K562 (cell line): Measurements from ENCODE around the gene GLTP. TPM values are rescaled to one million over a fixed set of nuclear protein-coding genes. Genes with fewer than 3 reads are reported as not detected.

Source experiments
- ATAC-seq: fragments of 200-7000 bp; cut with Tn5 transposase; 3 replicates; pipeline ENCODE4 v1.9.1; 2020; ENCODE audit warnings: moderate library complexity
- BruUV-seq: library from RNA; stranded (reverse); fragments of 400-500 nt; replicated peaks from 2 replicates; lab custom pipeline; 2021; lab: Mats Ljungman, UMichigan
- CTCF ChIA-PET: fragments of 300-600 bp; formaldehyde crosslinking; extraction: SDS; loops from one replicate; lab custom pipeline; 2021; ENCODE audit warnings: low intra/inter-chr PET ratio; lab: Yijun Ruan, JAX
- POLR2A ChIA-PET: fragments of 300-600, 350-650 bp; sonication (Branson Sonifier 250); formaldehyde crosslinking; extraction: SDS; loops from one replicate; lab custom pipeline; 2021; ENCODE audit warnings: antibody characterized with exemption, inconsistent platforms; lab: Yijun Ruan, JAX
- DNase-seq, 4 experiments: peaks; one replicate each; pipeline versions ENCODE4 v3.0.0 to v3.0.0-alpha.2; 2011 to 2018; ENCODE audit warnings: low spot score in 3 of 4, mixed read lengths in 3 of 4; ENCODE audit errors: extremely low read depth in 1 of 4
- FAIRE-seq: peaks from 2 replicates; lab custom pipeline; 2011; peaks lifted over from hg19 to GRCh38; lab: Jason Lieb, UNC
- H2AFZ ChIP-seq: 2 replicates; pipeline ENCODE4 v1.6.0; 2011; ENCODE audit warnings: low read depth, low read length, control low read depth, inconsistent platforms
- H3K27ac ChIP-seq: fragments of 200-600 bp; 3 replicates; pipeline ENCODE4 v1.8.0; 2011; ENCODE audit warnings: low read depth, mild to moderate bottlenecking, control low read depth, inconsistent platforms, low read length, moderate library complexity, mixed read lengths; ENCODE audit errors: extremely low read depth
- H3K27me3 ChIP-seq, 2 experiments: fragments of 300-600 bp in 1 of 2; 2 replicates in 1 of 2; 3 replicates in 1 of 2; pipeline versions ENCODE4 v1.6.0 to v1.8.0; 2011; ENCODE audit warnings: inconsistent platforms in 2 of 2, low read length in 2 of 2, mild to moderate bottlenecking in 1 of 2, mixed read lengths in 1 of 2, moderate library complexity in 1 of 2; ENCODE audit not compliant: control insufficient read depth in 2 of 2, insufficient read depth in 2 of 2
- H3K36me3 ChIP-seq: fragments of 300-600 bp; 3 replicates; pipeline ENCODE4 v1.8.0; 2011; ENCODE audit warnings: mild to moderate bottlenecking, low read length, inconsistent platforms; ENCODE audit not compliant: control insufficient read depth, insufficient read depth
- H3K4me1 ChIP-seq, 2 experiments: fragments of 200-600 bp in 1 of 2; replicated peaks in 1 of 2; 2 replicates in 1 of 2; 3 replicates in 1 of 2; pipeline versions ENCODE4 v1.5.1 to v1.8.0; 2011; ENCODE audit warnings: inconsistent platforms in 2 of 2, low read length in 2 of 2, mild to moderate bottlenecking in 1 of 2, mixed read lengths in 1 of 2, moderate library complexity in 1 of 2; ENCODE audit not compliant: control insufficient read depth in 2 of 2, insufficient read depth in 2 of 2
- H3K4me2 ChIP-seq: 2 replicates; pipeline ENCODE4 v1.6.1; 2011; ENCODE audit warnings: low read length, control low read depth, inconsistent platforms, mixed read lengths; ENCODE audit not compliant: insufficient read depth
- H3K4me3 ChIP-seq: fragments of 200-600 bp; sonication (generic), shearing (Covaris generic); 2 replicates; pipeline ENCODE4 v1.5.1; 2016; ENCODE audit warnings: control low read depth, inconsistent platforms
- H3K79me2 ChIP-seq: fragments of 200-600 bp; 3 replicates; pipeline ENCODE4 v1.8.0; 2011; ENCODE audit warnings: low read length, inconsistent platforms; ENCODE audit not compliant: control insufficient read depth, insufficient read depth
- H3K9ac ChIP-seq, 2 experiments: 2 replicates each; pipeline versions ENCODE4 v1.6.0 to v1.6.1; 2011; ENCODE audit warnings: low read depth in 2 of 2, low read length in 2 of 2, control low read depth in 1 of 2, inconsistent platforms in 1 of 2, mild to moderate bottlenecking in 1 of 2, mixed read lengths in 1 of 2; ENCODE audit not compliant: insufficient read depth in 1 of 2
- H3K9me1 ChIP-seq: one replicate; pipeline ENCODE4 v1.6.0; 2011; ENCODE audit warnings: inconsistent platforms, mild to moderate bottlenecking, low read length, moderate library complexity; ENCODE audit not compliant: control insufficient read depth, insufficient read depth
- H3K9me3 ChIP-seq: replicated peaks from 2 replicates; pipeline ENCODE4 v1.5.1; 2011; ENCODE audit warnings: low read depth, low read length, inconsistent platforms; ENCODE audit not compliant: control insufficient read depth, insufficient read depth
- H4K20me1 ChIP-seq: replicated peaks from 2 replicates; pipeline ENCODE4 v1.6.1; 2011; ENCODE audit warnings: low read length, inconsistent platforms, mixed read lengths; ENCODE audit not compliant: control insufficient read depth, insufficient read depth
- BCL6 ChIP-seq: fragments of 250-450 bp; sonication (Bioruptor Pico); IDR thresholded peaks from 2 replicates; pipeline ENCODE4 v1.4.0; 2020
- BRD4 ChIP-seq: fragments of 200-600 bp; sonication (generic); IDR thresholded peaks from 2 replicates; pipeline ENCODE4 v1.6.1; 2017; ENCODE audit warnings: inconsistent platforms
- ETV5 ChIP-seq: sonication (generic); formaldehyde crosslinking; IDR thresholded peaks from 2 replicates; pipeline ENCODE4 v1.4.0; 2020; ENCODE audit warnings: low read depth, mild to moderate bottlenecking, missing genetic modification reagents
- KDM1A ChIP-seq, 2 experiments: fragments of 450-650 bp; IDR thresholded peaks; 2 replicates each; pipeline ENCODE4 v1.6.1; 2016; ENCODE audit warnings: mild to moderate bottlenecking in 2 of 2
- LCOR ChIP-seq: sonication (generic); formaldehyde crosslinking; IDR thresholded peaks from 2 replicates; pipeline ENCODE4 v1.8.0; 2022; ENCODE audit warnings: mild to moderate bottlenecking, missing genetic modification reagents
- NBN ChIP-seq: fragments of 450-650 bp; IDR thresholded peaks from 2 replicates; pipeline ENCODE4 v1.6.1; 2016; ENCODE audit warnings: low read depth, mild to moderate bottlenecking
- RCOR1 ChIP-seq, 2 experiments: IDR thresholded peaks; 2 replicates each; pipeline ENCODE4 v1.6.1; 2012; ENCODE audit warnings: low read depth in 2 of 2, low read length in 2 of 2, borderline replicate concordance in 1 of 2, improper control_type of control experiment in 1 of 2
- ZBTB17 ChIP-seq: fragments of 450-650 bp; formaldehyde crosslinking; IDR thresholded peaks from 2 replicates; pipeline ENCODE4 v1.4.0; 2020; ENCODE audit warnings: mild to moderate bottlenecking
- WGBS: fragments of 100-300 bp; shearing (Covaris generic); methylation state at CpG from one replicate; pipeline ENCODE4 v1.1.6; 2016; ENCODE audit warnings: low coverage, mixed read lengths; ENCODE audit not compliant: insufficient coverage; ENCODE audit errors: missing lambda C conversion rate; 5-methylcytosine and 5-hydroxymethylcytosine counted together
- in situ Hi-C: fragments of 300-500 bp; cut with MboI; formaldehyde crosslinking; loops from 4 replicates; pipeline ENCODE4 v1.15.0; 2018; ENCODE audit warnings: inconsistent platforms, mixed read lengths
- intact Hi-C: fragments of 100-400 bp; cut with micrococcal nuclease; formaldehyde crosslinking; loops from 2 replicates; pipeline ENCODE4 v1.14.2; 2022
- polyA plus RNA-seq, 8 experiments: library from polyadenylated mRNA; depleted of rRNA in 4 of 8; stranded (reverse) in 5 of 8; unstranded in 3 of 8; fragments of >200 nt; fragmentation: Nextera tagmentation in 2 of 8; fragmentation: Illumina TruSeq in 1 of 8; extraction: Ambion mirVana in 2 of 8; extraction: Trizol in 1 of 8; gene quantifications; 2 replicates each; pipeline versions ENCODE4 v1.2.1 to v1.2.3, GENCODE V29; 2011 to 2014; ENCODE audit warnings: inconsistent platforms in 1 of 8, missing spikeins in 1 of 8
- total RNA-seq, 7 experiments: library from RNA; depleted of rRNA in 6 of 7; stranded (reverse); fragments of >200 nt in 6 of 7; fragmentation: Illumina TruSeq in 2 of 7; extraction: Trizol in 2 of 7; gene quantifications; 2 replicates each; pipeline versions ENCODE4 v1.2.1 to v1.2.3, GENCODE V29; 2011 to 2021; ENCODE audit warnings: low replicate concordance in 1 of 7
- TF ChIP-seq, protein P1 (sequence below): fragments of 450-650 bp; IDR thresholded peaks from 2 replicates; pipeline ENCODE4 v1.6.1; 2016; ENCODE audit warnings: missing biosample characterization, missing genetic modification characterization
- TF ChIP-seq, protein P2 (sequence below): fragments of 250-450 bp; sonication (Bioruptor Pico); IDR thresholded peaks from 2 replicates; pipeline ENCODE4 v1.4.0; 2020; ENCODE audit warnings: mild to moderate bottlenecking
- TF ChIP-seq, protein P3 (sequence below): sonication (generic); formaldehyde crosslinking; IDR thresholded peaks from 2 replicates; pipeline ENCODE4 v1.8.0; 2022; ENCODE audit warnings: mild to moderate bottlenecking, missing genetic modification reagents

The GLTP gene
- total and polyA plus RNA-seq, 9 of the 15 experiments (the other 6 are each of a cell fraction or from before 2014, with no cell fraction given): 4.4 to 8.3 (median 6.1) TPM

DNA sequence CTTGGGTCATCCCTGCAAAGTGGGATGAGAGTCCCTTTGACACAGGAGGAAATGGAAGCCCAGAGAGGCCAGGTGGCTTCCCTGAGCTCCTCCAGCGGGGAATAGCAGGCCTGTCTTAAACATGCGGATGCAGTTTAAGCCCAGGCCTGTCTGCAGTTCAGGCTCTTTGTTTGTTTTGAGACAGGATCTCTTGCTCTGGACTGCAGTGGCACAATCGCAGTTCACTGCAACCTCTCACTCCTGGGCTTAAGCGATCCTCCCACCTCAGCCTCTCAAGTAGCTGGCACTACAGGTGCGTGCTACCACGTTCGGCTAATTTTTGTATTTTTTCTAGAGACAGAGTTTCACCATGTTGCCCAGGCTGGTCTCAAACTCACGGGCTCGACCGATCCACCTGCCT, 50.7 kb downstream of the GLTP start:
- Histone ChIP-seq H3K4me2 (no peak overlapping the region), H3K9me1 (no peaks in the 10 kb centered on the region), H3K79me2 (no peaks in the 10 kb centered on the region), H3K9me3 (no peaks in the 10 kb centered on the region), H3K27ac (no peak overlapping the region), H2AFZ (no peak overlapping the region), H4K20me1 (no peaks in the 10 kb centered on the region), H3K9ac (no peak overlapping the region), H3K36me3 (no peaks in the 10 kb centered on the region), H3K4me3 (no peak overlapping the region), H3K27me3 (peaks cover 24 to 63% of the 10 kb centered on the region in 2 experiments; a peak in 4 of 5 replicates), H3K4me1 (peaks cover 0 to 8% of the 10 kb centered on the region in 2 experiments; a peak in 1 of 5 replicates)
- no peak for FAIRE-seq
- BruUV-seq: no TSS peak
- WGBS: 2% methylated on average over 10 of the region's 10 CpGs
- in situ Hi-C loops (no loop called here), intact Hi-C loops (no loop called here)
- CTCF ChIA-PET: no interaction called here
- TF ChIP-seq, protein P1, sequence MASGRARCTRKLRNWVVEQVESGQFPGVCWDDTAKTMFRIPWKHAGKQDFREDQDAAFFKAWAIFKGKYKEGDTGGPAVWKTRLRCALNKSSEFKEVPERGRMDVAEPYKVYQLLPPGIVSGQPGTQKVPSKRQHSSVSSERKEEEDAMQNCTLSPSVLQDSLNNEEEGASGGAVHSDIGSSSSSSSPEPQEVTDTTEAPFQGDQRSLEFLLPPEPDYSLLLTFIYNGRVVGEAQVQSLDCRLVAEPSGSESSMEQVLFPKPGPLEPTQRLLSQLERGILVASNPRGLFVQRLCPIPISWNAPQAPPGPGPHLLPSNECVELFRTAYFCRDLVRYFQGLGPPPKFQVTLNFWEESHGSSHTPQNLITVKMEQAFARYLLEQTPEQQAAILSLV (tag): no peak
- TF ChIP-seq KDM1A (IDR thresholded peaks at IDR 0.05) (no peak), ZBTB17 (CRISPR knock-in tag) (no peak), ETV5 (CRISPR knock-in tag) (no peak), BRD4 (no peak), BCL6 (CRISPR knock-in tag) (no peak), RCOR1 (IDR thresholded peaks at IDR 0.05; ENCODE audit: borderline replicate concordance in 1 of 2, low read depth in 2 of 2, low read length in 2 of 2) (no peak), LCOR (no peak), NBN (no peak)
- TF ChIP-seq, protein P2, sequence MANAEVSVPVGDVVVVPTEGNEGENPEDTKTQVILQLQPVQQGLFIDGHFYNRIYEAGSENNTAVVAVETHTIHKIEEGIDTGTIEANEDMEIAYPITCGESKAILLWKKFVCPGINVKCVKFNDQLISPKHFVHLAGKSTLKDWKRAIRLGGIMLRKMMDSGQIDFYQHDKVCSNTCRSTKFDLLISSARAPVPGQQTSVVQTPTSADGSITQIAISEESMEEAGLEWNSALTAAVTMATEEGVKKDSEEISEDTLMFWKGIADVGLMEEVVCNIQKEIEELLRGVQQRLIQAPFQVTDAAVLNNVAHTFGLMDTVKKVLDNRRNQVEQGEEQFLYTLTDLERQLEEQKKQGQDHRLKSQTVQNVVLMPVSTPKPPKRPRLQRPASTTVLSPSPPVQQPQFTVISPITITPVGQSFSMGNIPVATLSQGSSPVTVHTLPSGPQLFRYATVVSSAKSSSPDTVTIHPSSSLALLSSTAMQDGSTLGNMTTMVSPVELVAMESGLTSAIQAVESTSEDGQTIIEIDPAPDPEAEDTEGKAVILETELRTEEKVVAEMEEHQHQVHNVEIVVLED (CRISPR knock-in tag): no peak
- TF ChIP-seq, protein P3, sequence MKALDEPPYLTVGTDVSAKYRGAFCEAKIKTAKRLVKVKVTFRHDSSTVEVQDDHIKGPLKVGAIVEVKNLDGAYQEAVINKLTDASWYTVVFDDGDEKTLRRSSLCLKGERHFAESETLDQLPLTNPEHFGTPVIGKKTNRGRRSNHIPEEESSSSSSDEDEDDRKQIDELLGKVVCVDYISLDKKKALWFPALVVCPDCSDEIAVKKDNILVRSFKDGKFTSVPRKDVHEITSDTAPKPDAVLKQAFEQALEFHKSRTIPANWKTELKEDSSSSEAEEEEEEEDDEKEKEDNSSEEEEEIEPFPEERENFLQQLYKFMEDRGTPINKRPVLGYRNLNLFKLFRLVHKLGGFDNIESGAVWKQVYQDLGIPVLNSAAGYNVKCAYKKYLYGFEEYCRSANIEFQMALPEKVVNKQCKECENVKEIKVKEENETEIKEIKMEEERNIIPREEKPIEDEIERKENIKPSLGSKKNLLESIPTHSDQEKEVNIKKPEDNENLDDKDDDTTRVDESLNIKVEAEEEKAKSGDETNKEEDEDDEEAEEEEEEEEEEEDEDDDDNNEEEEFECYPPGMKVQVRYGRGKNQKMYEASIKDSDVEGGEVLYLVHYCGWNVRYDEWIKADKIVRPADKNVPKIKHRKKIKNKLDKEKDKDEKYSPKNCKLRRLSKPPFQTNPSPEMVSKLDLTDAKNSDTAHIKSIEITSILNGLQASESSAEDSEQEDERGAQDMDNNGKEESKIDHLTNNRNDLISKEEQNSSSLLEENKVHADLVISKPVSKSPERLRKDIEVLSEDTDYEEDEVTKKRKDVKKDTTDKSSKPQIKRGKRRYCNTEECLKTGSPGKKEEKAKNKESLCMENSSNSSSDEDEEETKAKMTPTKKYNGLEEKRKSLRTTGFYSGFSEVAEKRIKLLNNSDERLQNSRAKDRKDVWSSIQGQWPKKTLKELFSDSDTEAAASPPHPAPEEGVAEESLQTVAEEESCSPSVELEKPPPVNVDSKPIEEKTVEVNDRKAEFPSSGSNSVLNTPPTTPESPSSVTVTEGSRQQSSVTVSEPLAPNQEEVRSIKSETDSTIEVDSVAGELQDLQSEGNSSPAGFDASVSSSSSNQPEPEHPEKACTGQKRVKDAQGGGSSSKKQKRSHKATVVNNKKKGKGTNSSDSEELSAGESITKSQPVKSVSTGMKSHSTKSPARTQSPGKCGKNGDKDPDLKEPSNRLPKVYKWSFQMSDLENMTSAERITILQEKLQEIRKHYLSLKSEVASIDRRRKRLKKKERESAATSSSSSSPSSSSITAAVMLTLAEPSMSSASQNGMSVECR (CRISPR knock-in tag): no peak
- POLR2A ChIA-PET: interaction anchor here (0.7 to 1.4 kb wide), 5 partner anchors 11 to 407 kb away, joined by 3 to 6 read pairs (median 4); partner anchors contain the start of gene TCHP
- ATAC-seq: peak; percentile 17; the same call in 1 of the 3 replicates
- no peak for DNase-seq
